Activated CD4-positive, alpha-beta T cell treated with anti-CD3 and anti-CD28 coated beads, Interleukin-2, amount 50 U/mL, for 48 hours (primary cell): ENCODE measurements around the gene HLA-E.
A peak's percentile ranks its signal among the peaks of the same experiment; 100 is the strongest.
"Not testable (repeated sequence)": the region's sequence is repeated elsewhere in the genome, so short reads cannot be mapped to it uniquely, and the experiment has no call there.

Experiments used
- DNase-seq, 2 experiments: peaks; one replicate each; pipeline ENCODE4 v3.0.0-alpha.2; 2020

HLA-E gene

DNA sequence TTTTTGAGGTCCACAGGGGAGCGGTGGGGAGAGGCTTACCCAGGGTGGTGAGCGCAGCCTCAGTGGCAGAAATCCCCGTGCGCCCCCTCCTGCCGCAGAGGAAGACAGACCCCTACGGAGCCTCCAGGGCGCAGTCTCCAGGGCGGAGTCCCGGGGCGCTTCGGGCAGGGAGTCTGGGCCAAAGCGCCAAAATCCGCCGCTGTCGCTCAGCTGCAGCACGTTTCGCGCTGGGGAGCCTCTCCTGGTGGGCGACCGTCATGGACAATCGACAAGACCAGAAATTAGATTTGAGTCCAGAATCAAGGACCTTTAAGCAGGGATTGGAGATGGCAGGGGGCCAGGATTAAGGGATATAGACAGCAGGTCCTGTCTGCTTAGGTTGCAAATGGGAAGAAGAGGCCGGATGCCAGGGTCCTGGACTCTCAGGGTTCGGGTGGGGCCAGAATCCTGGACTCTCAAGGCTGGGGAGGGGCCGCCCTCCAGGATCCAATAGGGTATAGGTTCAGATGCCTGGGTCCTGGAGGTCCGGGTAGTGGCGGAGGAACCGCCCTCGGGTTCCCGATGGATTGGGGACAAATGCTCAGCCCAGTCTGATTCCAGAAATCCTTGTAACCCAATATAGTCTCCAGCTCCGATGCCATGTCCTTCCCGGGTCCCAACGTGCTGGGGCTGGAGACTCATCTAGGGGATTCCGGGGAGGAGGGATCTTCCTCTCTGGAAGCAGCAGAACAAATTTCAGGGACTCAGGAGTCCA is 7.9 kb upstream of the HLA-E start:
- no peak for DNase-seq

DNA sequence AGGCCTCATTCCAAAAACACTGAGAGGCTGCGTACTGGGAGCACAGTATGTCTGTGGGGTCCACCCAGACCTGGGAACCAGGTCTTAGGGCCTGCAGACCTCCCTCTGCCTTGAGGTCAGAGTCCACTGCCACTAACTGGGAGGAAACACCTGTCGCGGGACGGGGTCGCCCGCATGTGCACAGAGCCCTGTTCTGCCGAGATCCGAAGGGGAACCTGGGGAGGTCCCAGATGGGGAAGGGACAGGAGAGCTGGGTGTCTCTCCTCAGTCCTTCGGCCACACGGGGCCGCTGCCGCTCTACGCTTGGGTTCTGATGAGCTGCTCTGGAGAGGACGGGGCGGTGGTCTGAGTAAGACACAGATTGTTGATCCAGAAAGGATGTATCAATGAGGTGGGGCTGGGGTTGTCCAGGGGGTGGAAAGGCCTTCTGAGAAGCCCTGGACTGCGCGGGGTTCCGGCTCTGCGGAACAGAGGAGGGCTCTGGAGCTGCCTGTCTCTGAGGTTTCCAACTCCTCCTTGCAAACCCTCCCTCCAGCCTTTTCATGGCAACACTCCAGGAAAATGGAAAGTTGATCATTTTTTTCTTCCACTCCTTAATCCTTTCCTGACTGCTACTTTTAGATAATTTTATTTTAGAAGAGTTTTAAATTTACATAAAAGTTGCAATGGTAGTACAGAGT is 7.2 kb upstream of the HLA-E start:
- peak; percentile 84 to 89 for DNase-seq

GRCh38 chr6:30483677-30484279 is 5.5 kb upstream of the HLA-E start:
- no peak for DNase-seq

GRCh38 chr6:30485236-30485635 is 4.1 kb upstream of the HLA-E start:
- DNase-seq, result no peak

GRCh38 chr6:30487926-30488325 is 1.4 kb upstream of the HLA-E start:
- DNase-seq, result no peak

GRCh38 chr6:30488697-30489080 is 620 bp upstream of the HLA-E start:
- not testable (repeated sequence) for DNase-seq

GRCh38 chr6:30490026-30490876 is 942 bp downstream of the HLA-E start:
- DNase-seq, result peak; percentile 87

DNA sequence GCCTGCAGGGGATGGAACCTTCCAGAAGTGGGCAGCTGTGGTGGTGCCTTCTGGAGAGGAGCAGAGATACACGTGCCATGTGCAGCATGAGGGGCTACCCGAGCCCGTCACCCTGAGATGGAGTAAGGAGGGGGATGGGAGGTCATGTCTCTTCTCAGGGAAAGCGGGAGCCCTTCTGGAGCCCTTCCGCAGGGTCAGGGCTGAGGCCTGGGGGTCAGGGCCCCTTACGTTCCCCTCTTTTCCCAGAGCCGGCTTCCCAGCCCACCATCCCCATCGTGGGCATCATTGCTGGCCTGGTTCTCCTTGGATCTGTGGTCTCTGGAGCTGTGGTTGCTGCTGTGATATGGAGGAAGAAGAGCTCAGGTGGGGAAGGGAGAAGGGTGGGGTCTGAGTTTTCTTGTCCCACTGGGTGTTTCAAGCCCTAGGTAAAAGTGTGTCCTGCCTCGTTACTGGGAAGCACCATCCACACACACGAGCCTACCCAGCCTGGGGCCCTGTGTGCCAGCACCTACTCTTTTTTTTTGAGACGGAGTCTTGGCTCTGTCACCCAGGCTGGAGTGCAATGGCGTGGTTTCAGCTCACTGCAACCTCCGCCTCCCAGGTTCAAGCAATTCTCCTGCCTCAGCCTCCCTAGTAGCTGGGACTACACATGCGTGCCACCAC is 2.1 kb downstream of the HLA-E start:
- not testable (repeated sequence) for DNase-seq

GRCh38 chr6:30491991-30492952 is 3.0 kb downstream of the HLA-E start:
- DNase-seq, result peak in 1 of 2 experiments; percentile 32

GRCh38 chr6:30493643-30494250 is 4.4 kb downstream of the HLA-E start:
- DNase-seq, result peak; percentile 57 to 67

DNA sequence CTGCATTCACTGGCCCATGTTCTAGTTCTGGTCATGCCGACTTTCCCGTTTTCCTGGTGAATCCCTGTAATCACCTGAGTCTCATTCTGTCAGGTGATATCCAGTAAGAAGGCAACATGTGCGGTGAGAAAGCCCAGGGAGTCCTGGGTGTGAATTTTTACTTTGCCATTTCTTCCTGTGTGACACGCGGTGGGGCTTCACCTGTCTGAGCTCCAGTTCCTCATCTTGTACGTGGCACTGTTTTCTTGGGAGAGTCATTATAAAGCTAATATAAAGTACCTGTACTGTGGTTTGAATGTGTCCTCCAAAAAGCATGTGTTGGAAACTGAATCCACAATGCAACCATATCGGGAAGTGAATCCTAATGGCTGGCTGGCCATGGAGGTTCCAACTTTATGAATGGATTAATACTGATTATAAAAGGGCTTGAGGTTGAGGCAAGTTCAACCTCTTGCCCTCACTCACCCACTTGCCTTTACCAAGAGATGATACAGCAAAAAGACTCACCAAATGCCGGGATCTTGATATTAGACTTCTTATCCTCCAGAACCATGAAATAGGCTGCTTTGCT is 5.1 kb downstream of the HLA-E start:
- DNase-seq, result peak; percentile 34 to 48

GRCh38 chr6:30495060-30495459 is 5.8 kb downstream of the HLA-E start:
- peak in 1 of 2 experiments; percentile 27 for DNase-seq

- no peak for DNase-seq
Measured at GRCh38 chr6:30495993-30496392, 6.7 kb downstream of the HLA-E start.

DNA sequence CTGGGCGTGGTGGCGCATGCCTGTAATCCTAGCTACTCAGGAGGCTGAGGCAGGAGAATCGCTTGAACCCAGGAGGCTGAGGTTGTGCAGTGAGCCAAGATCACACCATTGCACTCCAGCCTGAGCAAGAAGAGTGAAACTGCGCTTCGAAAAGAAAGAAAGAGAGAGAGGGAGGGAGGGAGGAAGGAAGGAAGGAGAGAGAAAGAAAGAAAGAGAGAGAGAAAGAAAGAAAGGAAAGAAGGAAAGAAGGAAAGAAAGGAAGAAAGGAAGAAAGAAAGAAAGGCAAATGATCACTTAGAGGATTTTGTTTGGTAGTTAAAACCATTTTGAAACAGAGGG is 7.9 kb downstream of the HLA-E start:
- not testable (repeated sequence) for DNase-seq

DNA sequence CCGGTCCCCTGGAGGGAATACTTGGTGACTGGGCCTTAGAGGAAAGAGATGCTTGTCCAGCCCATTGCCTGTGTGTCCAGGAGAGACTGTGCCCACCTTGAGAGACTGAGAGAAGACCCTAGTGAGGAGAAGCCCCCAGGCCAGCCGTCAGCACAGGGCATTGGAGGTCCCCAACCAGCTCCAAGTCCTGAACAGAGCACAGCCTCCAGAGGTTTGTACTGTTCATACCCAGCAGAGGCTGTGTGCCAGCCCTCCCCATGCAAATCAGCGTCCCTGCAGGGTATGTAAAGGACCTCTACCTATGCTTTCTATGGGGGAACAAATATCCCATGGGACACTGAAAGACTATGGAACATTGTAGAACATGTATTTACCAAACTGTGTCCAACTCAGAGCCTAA is 8.4 kb downstream of the HLA-E start:
- DNase-seq, result no peak

- DNase-seq, result not testable (repeated sequence)
Measured at GRCh38 chr6:30498705-30499104, 9.4 kb downstream of the HLA-E start.

DNA sequence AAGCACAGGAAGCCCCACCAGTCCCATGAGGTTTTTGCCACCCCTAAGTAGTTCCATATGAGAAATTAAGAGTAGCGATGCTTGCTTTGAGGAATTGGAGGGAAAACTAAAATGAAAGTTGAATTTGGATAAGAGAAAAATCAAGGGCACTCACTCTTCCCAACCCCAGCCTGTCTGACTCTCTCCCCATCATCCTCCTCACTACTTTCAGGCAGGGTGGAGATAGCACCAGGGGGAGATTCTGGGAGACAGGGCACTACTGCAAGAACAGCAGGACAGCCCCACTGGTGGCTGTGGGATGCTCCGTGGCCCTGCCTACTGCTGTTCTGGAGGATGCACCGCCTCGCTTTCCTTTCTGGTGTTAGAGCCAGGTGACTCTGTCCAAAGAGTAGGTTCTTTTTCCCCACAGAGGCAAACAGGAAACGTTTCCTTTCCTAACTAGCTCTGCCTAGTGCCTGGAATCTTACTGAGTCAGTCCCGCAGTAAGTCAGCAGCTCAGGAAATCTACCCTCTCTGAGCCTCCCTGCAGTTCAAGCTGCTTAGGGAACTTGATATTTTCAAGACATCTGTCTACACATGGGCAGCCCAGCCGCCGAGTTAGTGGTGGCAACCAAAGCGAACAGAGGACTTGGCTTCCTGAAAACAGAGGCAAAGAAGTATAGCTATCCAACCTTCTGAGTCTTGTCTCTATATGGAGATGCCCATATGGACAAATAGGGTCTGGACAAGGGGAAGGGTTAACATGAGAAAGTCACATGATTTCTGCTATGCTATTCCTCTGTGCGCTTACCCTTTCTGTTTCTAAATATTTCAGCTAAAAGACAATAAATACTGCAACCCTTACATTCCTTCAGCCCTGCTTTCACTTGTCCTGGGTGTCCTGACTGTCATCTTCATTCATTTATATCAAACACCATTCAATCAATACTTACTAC is 11.4 kb downstream of the HLA-E start:
- peak in 1 of 2 experiments; percentile 33 for DNase-seq

DNA sequence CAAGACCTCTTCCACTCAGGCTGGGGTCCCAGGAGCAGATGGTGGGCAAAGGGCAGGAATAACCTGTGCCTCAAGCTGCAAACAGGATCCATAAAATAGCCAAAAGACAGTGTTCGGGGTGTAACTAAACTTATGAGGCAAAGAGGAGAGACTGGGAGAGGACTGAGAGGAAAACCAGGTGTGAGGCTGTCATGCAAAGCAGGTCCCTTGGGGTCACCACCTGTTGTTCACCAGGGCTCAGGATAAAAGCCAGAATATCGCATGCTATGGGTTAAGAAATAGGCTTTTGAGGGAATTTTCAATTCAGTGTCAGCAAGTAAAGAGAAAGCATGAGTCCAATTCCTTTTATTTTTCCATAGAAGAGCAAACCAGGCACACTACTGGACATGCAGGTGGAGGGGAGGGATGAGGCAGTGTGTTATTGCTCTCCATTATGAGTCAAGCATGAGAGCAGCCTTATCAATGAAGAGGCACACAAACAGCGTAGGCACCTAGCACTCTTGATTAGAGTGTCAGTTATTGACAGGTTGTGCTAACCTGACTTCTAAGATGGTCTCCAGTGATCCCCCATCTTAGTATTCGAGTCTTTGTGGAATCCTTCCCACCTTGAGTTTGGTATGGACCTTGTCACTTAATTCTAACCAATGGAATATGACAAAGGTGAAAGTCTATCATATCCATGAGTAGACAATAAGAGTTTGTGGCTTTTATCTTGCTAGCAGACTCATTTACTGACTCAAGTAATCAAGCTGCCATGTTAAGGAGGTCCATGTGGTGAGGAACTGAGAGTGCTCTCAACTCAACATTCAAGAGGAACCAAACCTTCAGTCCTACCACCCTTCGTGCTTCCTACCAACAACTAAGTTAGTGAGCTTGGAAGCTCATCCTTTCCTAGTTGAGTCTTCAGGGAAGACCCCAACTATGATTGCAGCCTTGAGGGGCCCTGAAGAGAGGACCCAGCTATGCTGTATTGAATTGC is 18.8 kb downstream of the HLA-E start:
- peak in 1 of 2 experiments; percentile 6 for DNase-seq
